Adipocyte (in vitro differentiated cells): Measurements from ENCODE around the gene NR2E3.
A peak's percentile ranks its signal among the peaks of the same experiment; 100 is the strongest.

Experiments
- DNase-seq: peaks from one replicate; pipeline ENCODE4 v3.0.0-alpha.2; 2015; ENCODE audit warnings: low read depth
- H3K27me3 ChIP-seq: replicated peaks from 2 replicates; pipeline ENCODE4 v1.7.0; 2013; ENCODE audit warnings: mild to moderate bottlenecking, low read length, moderate library complexity; ENCODE audit not compliant: control insufficient read depth, insufficient read depth
- H3K36me3 ChIP-seq: 2 replicates; pipeline ENCODE4 v1.7.0; 2013; ENCODE audit warnings: low read length, mild to moderate bottlenecking, moderate library complexity; ENCODE audit not compliant: control insufficient read depth, insufficient read depth, severe bottlenecking
- H3K4me1 ChIP-seq: 2 replicates; pipeline ENCODE4 v1.7.0; 2013; ENCODE audit warnings: mild to moderate bottlenecking, low read length, moderate library complexity; ENCODE audit not compliant: control insufficient read depth, insufficient read depth
- H3K4me3 ChIP-seq: 2 replicates; pipeline ENCODE4 v1.7.0; 2013; ENCODE audit warnings: mild to moderate bottlenecking, low read length, moderate library complexity
- H3K9ac ChIP-seq: 2 replicates; pipeline ENCODE4 v1.7.0; 2013; ENCODE audit warnings: mild to moderate bottlenecking, low read length, moderate library complexity
- H3K9me3 ChIP-seq: 2 replicates; pipeline ENCODE4 v1.7.0; 2013; ENCODE audit warnings: mild to moderate bottlenecking, low read length, moderate library complexity; ENCODE audit not compliant: control insufficient read depth

NR2E3 gene

GRCh38 chr15:71798641-71799040 is 11.7 kb upstream of the NR2E3 start:
- DNase-seq, result no peak
- H3K9me3 ChIP-seq, result no peaks in the 10 kb centered on the region
- no peak overlapping the region for H3K4me3 ChIP-seq
- H3K36me3 ChIP-seq, result no peaks in the 10 kb centered on the region
- H3K4me1 ChIP-seq, result no peaks in the 10 kb centered on the region
- no peak overlapping the region for H3K9ac ChIP-seq
- peaks cover 3% of the 10 kb centered on the region for H3K27me3 ChIP-seq

GRCh38 chr15:71800190-71800589 is 10.2 kb upstream of the NR2E3 start:
- no peak for DNase-seq

GRCh38 chr15:71800835-71801745 is 9.3 kb upstream of the NR2E3 start:
- H3K36me3 ChIP-seq, result no peaks in the 10 kb centered on the region
- peaks cover 3% of the 10 kb centered on the region for H3K27me3 ChIP-seq
- no peak overlapping the region for H3K4me3 ChIP-seq
- no peaks in the 10 kb centered on the region for H3K9me3 ChIP-seq
- no peaks in the 10 kb centered on the region for H3K4me1 ChIP-seq
- peak; percentile 88 for DNase-seq
- H3K9ac ChIP-seq, result no peak overlapping the region

More at GRCh38 chr15:71800190-71800589, 10.2 kb upstream of the NR2E3 start:
- H3K9ac ChIP-seq, result no peak overlapping the region
- no peaks in the 10 kb centered on the region for H3K9me3 ChIP-seq
- no peaks in the 10 kb centered on the region for H3K4me1 ChIP-seq
- peaks cover 3% of the 10 kb centered on the region for H3K27me3 ChIP-seq
- no peaks in the 10 kb centered on the region for H3K36me3 ChIP-seq
- H3K4me3 ChIP-seq, result no peak overlapping the region

GRCh38 chr15:71801935-71802655 is 8.3 kb upstream of the NR2E3 start:
- peaks cover 3% of the 10 kb centered on the region for H3K27me3 ChIP-seq
- no peaks in the 10 kb centered on the region for H3K36me3 ChIP-seq
- H3K4me1 ChIP-seq, result peaks cover 4% of the 10 kb centered on the region
- no peaks in the 10 kb centered on the region for H3K9me3 ChIP-seq
- no peak overlapping the region for H3K9ac ChIP-seq
- no peak overlapping the region for H3K4me3 ChIP-seq
- no peak for DNase-seq

GRCh38 chr15:71802770-71803169 is 7.6 kb upstream of the NR2E3 start:
- H3K27me3 ChIP-seq, result peaks cover 3% of the 10 kb centered on the region
- no peaks in the 10 kb centered on the region for H3K36me3 ChIP-seq
- DNase-seq, result no peak
- no peaks in the 10 kb centered on the region for H3K9me3 ChIP-seq
- no peak overlapping the region for H3K4me3 ChIP-seq
- peaks cover 10% of the 10 kb centered on the region for H3K4me1 ChIP-seq
- no peak overlapping the region for H3K9ac ChIP-seq

GRCh38 chr15:71804226-71804625 is 6.1 kb upstream of the NR2E3 start:
- Histone ChIP-seq H3K9me3 (no peaks in the 10 kb centered on the region), H3K4me1 (peaks cover 12% of the 10 kb centered on the region), H3K27me3 (peaks cover 4% of the 10 kb centered on the region), H3K36me3 (no peaks in the 10 kb centered on the region), H3K4me3 (no peak overlapping the region), H3K9ac (no peak overlapping the region)
- DNase-seq, result no peak

GRCh38 chr15:71804695-71805470 is 5.5 kb upstream of the NR2E3 start:
- Histone ChIP-seq H3K36me3 (no peaks in the 10 kb centered on the region), H3K4me1 (peaks cover 12% of the 10 kb centered on the region), H3K27me3 (peaks cover 10% of the 10 kb centered on the region), H3K9me3 (no peaks in the 10 kb centered on the region), H3K9ac (no peak overlapping the region), H3K4me3 (no peak overlapping the region)
- DNase-seq, result peak; percentile 9

- no peak overlapping the region for H3K4me3 ChIP-seq
- H3K9me3 ChIP-seq, result no peaks in the 10 kb centered on the region
- peak; percentile 40 for DNase-seq
- no peaks in the 10 kb centered on the region for H3K36me3 ChIP-seq
- H3K9ac ChIP-seq, result no peak overlapping the region
- peaks cover 12% of the 10 kb centered on the region for H3K4me1 ChIP-seq
- H3K27me3 ChIP-seq, result peaks cover 10% of the 10 kb centered on the region
These were observed 3.9 kb upstream of the NR2E3 start for GRCh38 chr15:71806452-71806931.

GRCh38 chr15:71807125-71807629 is 3.2 kb upstream of the NR2E3 start:
- H3K36me3 ChIP-seq, result no peaks in the 10 kb centered on the region
- H3K4me3 ChIP-seq, result no peak overlapping the region
- DNase-seq, result peak; percentile 11
- H3K9ac ChIP-seq, result no peak overlapping the region
- H3K27me3 ChIP-seq, result peaks cover 10% of the 10 kb centered on the region
- peaks cover 12% of the 10 kb centered on the region for H3K4me1 ChIP-seq
- no peaks in the 10 kb centered on the region for H3K9me3 ChIP-seq

- H3K4me3 ChIP-seq, result no peak overlapping the region
- peaks cover 10% of the 10 kb centered on the region for H3K27me3 ChIP-seq
- peaks cover 12% of the 10 kb centered on the region for H3K4me1 ChIP-seq
- no peaks in the 10 kb centered on the region for H3K9me3 ChIP-seq
- H3K36me3 ChIP-seq, result no peaks in the 10 kb centered on the region
- peak; percentile 63 for DNase-seq
- no peak overlapping the region for H3K9ac ChIP-seq
These were observed 2.7 kb upstream of the NR2E3 start for GRCh38 chr15:71807691-71808091.
